HEK293 (cell line): ENCODE data around the gene GALNT1.

ENCODE experiments used
- CTCF ChIA-PET: fragments of 350-600 bp; formaldehyde crosslinking; extraction: SDS; loops from one replicate; lab custom pipeline; 2021; ENCODE audit warnings: antibody characterized with exemption; lab: Yijun Ruan, JAX
- POLR2A ChIA-PET: fragments of 300-600 bp; formaldehyde crosslinking; extraction: SDS; loops from one replicate; lab custom pipeline; 2020; ENCODE audit warnings: antibody characterized with exemption, inconsistent platforms; lab: Yijun Ruan, JAX
- H3K27ac ChIP-seq: fragments of 200-500 bp; sonication (Bioruptor generic); 2 replicates; pipeline ENCODE4 v1.5.1; 2014; ENCODE audit warnings: low read depth, low read length, control low read depth, inconsistent platforms; ENCODE audit errors: extremely low read depth
- H3K36me3 ChIP-seq, 2 experiments: fragments of 200-500 bp in 1 of 2; sonication (Bioruptor generic) in 1 of 2; 1 replicate in 1 of 2; 2 replicates in 1 of 2; pipeline ENCODE4 v1.5.1; 2014 to 2017; ENCODE audit warnings: inconsistent platforms in 2 of 2, low read length in 2 of 2; ENCODE audit not compliant: control insufficient read depth in 2 of 2, insufficient read depth in 1 of 2
- H3K4me1 ChIP-seq: fragments of 200-500 bp; sonication (Bioruptor generic); 2 replicates; pipeline ENCODE4 v1.5.1; 2014; ENCODE audit warnings: mild to moderate bottlenecking, low read length, inconsistent platforms; ENCODE audit not compliant: control insufficient read depth, insufficient read depth
- H3K4me3 ChIP-seq: 2 replicates; pipeline ENCODE4 v1.5.1; 2011; ENCODE audit warnings: low read depth, mild to moderate bottlenecking, control low read depth, low read length, moderate library complexity
- H3K9me3 ChIP-seq: fragments of 200-500 bp; sonication (Bioruptor generic); 2 replicates; pipeline ENCODE4 v1.5.1; 2014; ENCODE audit warnings: low read depth, low read length, inconsistent platforms; ENCODE audit not compliant: control insufficient read depth, insufficient read depth
- GLI4 ChIP-seq: fragments of 450-650 bp; formaldehyde crosslinking; IDR thresholded peaks from 2 replicates; pipeline ENCODE4 v1.5.1; 2016; ENCODE audit warnings: missing biosample characterization, missing genetic modification characterization
- HOXA7 ChIP-seq: sonication (generic); formaldehyde crosslinking; IDR thresholded peaks from 2 replicates; pipeline ENCODE4 v1.8.1; 2022; ENCODE audit warnings: missing genetic modification reagents, borderline replicate concordance
- KLF8 ChIP-seq: fragments of 450-650 bp; formaldehyde crosslinking; IDR thresholded peaks from 2 replicates; pipeline ENCODE4 v1.5.1; 2016; ENCODE audit warnings: missing biosample characterization, missing genetic modification characterization
- SALL2 ChIP-seq: fragments of 450-650 bp; formaldehyde crosslinking; IDR thresholded peaks from 2 replicates; pipeline ENCODE4 v1.5.0; 2017; ENCODE audit warnings: missing biosample characterization, mild to moderate bottlenecking, missing genetic modification characterization, borderline replicate concordance
- SCRT1 ChIP-seq: fragments of 450-650 bp; formaldehyde crosslinking; IDR thresholded peaks from 2 replicates; pipeline ENCODE4 v1.5.1; 2016; ENCODE audit warnings: missing biosample characterization, missing genetic modification characterization, borderline replicate concordance
- SCRT2 ChIP-seq: fragments of 450-650 bp; formaldehyde crosslinking; IDR thresholded peaks from 2 replicates; pipeline ENCODE4 v1.5.1; 2016; ENCODE audit warnings: missing biosample characterization, missing genetic modification characterization
- ZBTB48 ChIP-seq: fragments of 450-650 bp; formaldehyde crosslinking; IDR thresholded peaks from 2 replicates; pipeline ENCODE4 v1.5.1; 2016; ENCODE audit warnings: missing biosample characterization, missing genetic modification characterization
- ZNF112 ChIP-seq: fragments of 450-650 bp; formaldehyde crosslinking; IDR thresholded peaks from 2 replicates; pipeline ENCODE4 v1.5.0; 2017; ENCODE audit warnings: missing biosample characterization, missing genetic modification characterization
- ZNF114 ChIP-seq: fragments of 450-650 bp; formaldehyde crosslinking; IDR thresholded peaks from 2 replicates; pipeline ENCODE4 v1.5.0; 2017; ENCODE audit warnings: missing biosample characterization, missing genetic modification characterization
- ZNF184 ChIP-seq: fragments of 450-650 bp; IDR thresholded peaks from 2 replicates; pipeline ENCODE4 v1.5.1; 2018; ENCODE audit warnings: missing biosample characterization, mild to moderate bottlenecking, missing genetic modification characterization
- ZNF274 ChIP-seq, 2 experiments: fragments of 200-500 bp in 1 of 2; fragments of 450-650 bp in 1 of 2; sonication (Bioruptor generic) in 1 of 2; formaldehyde crosslinking in 1 of 2; IDR thresholded peaks; 2 replicates each; pipeline versions ENCODE4 v1.5.1 to v1.6.1; 2014 to 2016; ENCODE audit warnings: borderline replicate concordance in 1 of 2, inconsistent platforms in 1 of 2, low read length in 1 of 2, missing biosample characterization in 1 of 2, missing genetic modification characterization in 1 of 2
- ZNF292 ChIP-seq: fragments of 450-650 bp; formaldehyde crosslinking; IDR thresholded peaks from 2 replicates; pipeline ENCODE4 v1.5.1; 2016; ENCODE audit warnings: low read depth, missing biosample characterization, missing genetic modification characterization, borderline replicate concordance
- ZNF473 ChIP-seq: fragments of 450-650 bp; formaldehyde crosslinking; IDR thresholded peaks from 2 replicates; pipeline ENCODE4 v1.5.1; 2017; ENCODE audit warnings: missing biosample characterization, missing genetic modification characterization
- ZNF623 ChIP-seq: fragments of 450-650 bp; formaldehyde crosslinking; IDR thresholded peaks from 2 replicates; pipeline ENCODE4 v1.5.1; 2016; ENCODE audit warnings: missing biosample characterization, missing genetic modification characterization
- ZNF792 ChIP-seq: fragments of 450-650 bp; formaldehyde crosslinking; IDR thresholded peaks from 2 replicates; pipeline ENCODE4 v1.5.1; 2016; ENCODE audit warnings: missing biosample characterization, missing genetic modification characterization
- TF ChIP-seq, protein P1 (sequence below): fragments of 450-650 bp; formaldehyde crosslinking; conservative IDR thresholded peaks from 2 replicates; pipeline ENCODE4 v1.5.1; 2016; ENCODE audit warnings: low read depth, missing biosample characterization, missing genetic modification characterization
- TF ChIP-seq, protein P2 (sequence below): fragments of 450-650 bp; formaldehyde crosslinking; IDR thresholded peaks from 2 replicates; pipeline ENCODE4 v1.5.1; 2016; ENCODE audit warnings: missing biosample characterization, missing genetic modification characterization, borderline replicate concordance
- TF ChIP-seq, protein P3 (sequence below): fragments of 450-650 bp; formaldehyde crosslinking; IDR thresholded peaks from 2 replicates; pipeline ENCODE4 v1.5.1; 2016; ENCODE audit warnings: missing biosample characterization, missing genetic modification characterization

GALNT1 gene

DNA sequence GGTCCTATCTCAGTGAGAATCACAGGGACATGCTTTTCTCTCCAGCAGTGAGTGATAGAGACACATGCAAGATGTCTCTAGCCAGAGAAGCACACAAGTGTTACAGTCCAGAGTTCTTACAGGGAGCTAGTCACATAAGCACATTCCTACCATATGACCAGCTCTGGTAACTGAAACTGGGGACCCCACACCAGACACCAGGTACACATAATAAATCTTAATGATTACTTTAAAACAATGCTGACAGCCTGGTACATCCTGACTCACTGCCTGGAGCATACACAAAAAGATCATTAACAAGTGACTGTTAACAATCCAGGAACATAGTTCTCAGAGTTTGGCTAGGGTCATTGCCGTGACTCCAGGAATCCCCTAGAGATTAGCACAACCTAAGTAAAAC lies 53.6 kb downstream of the GALNT1 start:
- Histone ChIP-seq H3K36me3 (no peaks in the 10 kb centered on the region), H3K9me3 (no peaks in the 10 kb centered on the region), H3K4me1 (no peaks in the 10 kb centered on the region), H3K27ac (no peak overlapping the region), H3K4me3 (no peak overlapping the region)
- no peak for TF ChIP-seq GLI4 (tag by site-specific recombination)
- no peak for TF ChIP-seq HOXA7
- no peak for TF ChIP-seq SCRT1 (tag by site-specific recombination)
- TF ChIP-seq ZNF274 (IDR thresholded peaks at IDR 0.05; ENCODE audit: low read length): no peak
- no peak for TF ChIP-seq ZNF274 (tag by site-specific recombination; IDR thresholded peaks at IDR 0.05; ENCODE audit: borderline replicate concordance)
- TF ChIP-seq, protein P1, sequence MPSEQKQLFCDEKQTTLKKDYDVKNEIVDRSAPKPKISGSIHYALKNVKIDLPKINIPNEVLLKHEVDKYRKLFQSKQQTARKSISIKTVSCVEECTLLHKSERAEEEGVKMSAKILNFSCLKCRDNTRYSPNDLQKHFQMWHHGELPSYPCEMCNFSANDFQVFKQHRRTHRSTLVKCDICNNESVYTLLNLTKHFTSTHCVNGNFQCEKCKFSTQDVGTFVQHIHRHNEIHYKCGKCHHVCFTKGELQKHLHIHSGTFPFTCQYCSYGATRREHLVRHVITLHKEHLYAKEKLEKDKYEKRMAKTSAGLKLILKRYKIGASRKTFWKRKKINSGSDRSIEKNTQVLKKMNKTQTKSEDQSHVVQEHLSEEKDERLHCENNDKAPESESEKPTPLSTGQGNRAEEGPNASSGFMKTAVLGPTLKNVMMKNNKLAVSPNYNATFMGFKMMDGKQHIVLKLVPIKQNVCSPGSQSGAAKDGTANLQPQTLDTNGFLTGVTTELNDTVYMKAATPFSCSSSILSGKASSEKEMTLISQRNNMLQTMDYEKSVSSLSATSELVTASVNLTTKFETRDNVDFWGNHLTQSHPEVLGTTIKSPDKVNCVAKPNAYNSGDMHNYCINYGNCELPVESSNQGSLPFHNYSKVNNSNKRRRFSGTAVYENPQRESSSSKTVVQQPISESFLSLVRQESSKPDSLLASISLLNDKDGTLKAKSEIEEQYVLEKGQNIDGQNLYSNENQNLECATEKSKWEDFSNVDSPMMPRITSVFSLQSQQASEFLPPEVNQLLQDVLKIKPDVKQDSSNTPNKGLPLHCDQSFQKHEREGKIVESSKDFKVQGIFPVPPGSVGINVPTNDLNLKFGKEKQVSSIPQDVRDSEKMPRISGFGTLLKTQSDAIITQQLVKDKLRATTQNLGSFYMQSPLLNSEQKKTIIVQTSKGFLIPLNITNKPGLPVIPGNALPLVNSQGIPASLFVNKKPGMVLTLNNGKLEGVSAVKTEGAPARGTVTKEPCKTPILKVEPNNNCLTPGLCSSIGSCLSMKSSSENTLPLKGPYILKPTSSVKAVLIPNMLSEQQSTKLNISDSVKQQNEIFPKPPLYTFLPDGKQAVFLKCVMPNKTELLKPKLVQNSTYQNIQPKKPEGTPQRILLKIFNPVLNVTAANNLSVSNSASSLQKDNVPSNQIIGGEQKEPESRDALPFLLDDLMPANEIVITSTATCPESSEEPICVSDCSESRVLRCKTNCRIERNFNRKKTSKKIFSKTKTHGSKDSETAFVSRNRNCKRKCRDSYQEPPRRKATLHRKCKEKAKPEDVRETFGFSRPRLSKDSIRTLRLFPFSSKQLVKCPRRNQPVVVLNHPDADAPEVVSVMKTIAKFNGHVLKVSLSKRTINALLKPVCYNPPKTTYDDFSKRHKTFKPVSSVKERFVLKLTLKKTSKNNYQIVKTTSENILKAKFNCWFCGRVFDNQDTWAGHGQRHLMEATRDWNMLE (tag by site-specific recombination): no peak
- TF ChIP-seq, protein P2, sequence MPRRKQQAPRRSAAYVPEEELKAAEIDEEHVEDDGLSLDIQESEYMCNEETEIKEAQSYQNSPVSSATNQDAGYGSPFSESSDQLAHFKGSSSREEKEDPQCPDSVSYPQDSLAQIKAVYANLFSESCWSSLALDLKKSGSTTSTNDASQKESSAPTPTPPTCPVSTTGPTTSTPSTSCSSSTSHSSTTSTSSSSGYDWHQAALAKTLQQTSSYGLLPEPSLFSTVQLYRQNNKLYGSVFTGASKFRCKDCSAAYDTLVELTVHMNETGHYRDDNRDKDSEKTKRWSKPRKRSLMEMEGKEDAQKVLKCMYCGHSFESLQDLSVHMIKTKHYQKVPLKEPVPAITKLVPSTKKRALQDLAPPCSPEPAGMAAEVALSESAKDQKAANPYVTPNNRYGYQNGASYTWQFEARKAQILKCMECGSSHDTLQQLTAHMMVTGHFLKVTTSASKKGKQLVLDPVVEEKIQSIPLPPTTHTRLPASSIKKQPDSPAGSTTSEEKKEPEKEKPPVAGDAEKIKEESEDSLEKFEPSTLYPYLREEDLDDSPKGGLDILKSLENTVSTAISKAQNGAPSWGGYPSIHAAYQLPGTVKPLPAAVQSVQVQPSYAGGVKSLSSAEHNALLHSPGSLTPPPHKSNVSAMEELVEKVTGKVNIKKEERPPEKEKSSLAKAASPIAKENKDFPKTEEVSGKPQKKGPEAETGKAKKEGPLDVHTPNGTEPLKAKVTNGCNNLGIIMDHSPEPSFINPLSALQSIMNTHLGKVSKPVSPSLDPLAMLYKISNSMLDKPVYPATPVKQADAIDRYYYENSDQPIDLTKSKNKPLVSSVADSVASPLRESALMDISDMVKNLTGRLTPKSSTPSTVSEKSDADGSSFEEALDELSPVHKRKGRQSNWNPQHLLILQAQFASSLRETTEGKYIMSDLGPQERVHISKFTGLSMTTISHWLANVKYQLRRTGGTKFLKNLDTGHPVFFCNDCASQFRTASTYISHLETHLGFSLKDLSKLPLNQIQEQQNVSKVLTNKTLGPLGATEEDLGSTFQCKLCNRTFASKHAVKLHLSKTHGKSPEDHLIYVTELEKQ (tag by site-specific recombination): no peak
- TF ChIP-seq ZNF792: no peak
- no peak for TF ChIP-seq ZNF623
- no peak for TF ChIP-seq ZNF114
- TF ChIP-seq, protein P3, sequence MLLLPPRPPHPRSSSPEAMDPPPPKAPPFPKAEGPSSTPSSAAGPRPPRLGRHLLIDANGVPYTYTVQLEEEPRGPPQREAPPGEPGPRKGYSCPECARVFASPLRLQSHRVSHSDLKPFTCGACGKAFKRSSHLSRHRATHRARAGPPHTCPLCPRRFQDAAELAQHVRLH (tag by site-specific recombination): no peak
- TF ChIP-seq ZNF112 (tag by site-specific recombination): no peak
- no peak for TF ChIP-seq ZNF292 (tag by site-specific recombination)
- TF ChIP-seq ZBTB48 (tag by site-specific recombination): no peak
- no peak for TF ChIP-seq SALL2 (tag by site-specific recombination)
- TF ChIP-seq ZNF184: no peak
- TF ChIP-seq ZNF473 (tag by site-specific recombination): no peak
- no peak for TF ChIP-seq KLF8 (tag by site-specific recombination)
- CTCF ChIA-PET: no interaction called here
- POLR2A ChIA-PET: no interaction called here

DNA sequence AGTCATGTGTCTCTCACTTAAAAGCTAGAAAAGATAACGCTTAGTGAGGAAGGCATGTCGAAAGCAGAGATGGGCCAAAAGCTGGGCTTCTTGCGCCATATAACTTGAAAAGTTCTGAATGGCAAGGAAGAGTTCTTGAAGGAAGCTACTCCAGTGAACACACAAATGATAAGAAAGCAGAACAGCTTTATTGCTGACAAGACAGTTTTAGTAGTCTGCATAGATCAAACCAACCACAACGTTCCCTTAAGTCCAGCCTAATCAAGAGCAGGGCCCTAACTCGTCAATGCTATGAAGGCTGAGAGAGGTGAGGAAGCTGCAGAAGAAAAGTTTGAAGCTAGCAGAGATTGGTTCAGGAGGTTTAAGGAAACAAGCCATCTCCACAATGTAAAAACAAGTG lies 55.7 kb downstream of the GALNT1 start:
- Histone ChIP-seq H3K4me1 (no peaks in the 10 kb centered on the region), H3K9me3 (no peaks in the 10 kb centered on the region), H3K4me3 (no peak overlapping the region), H3K27ac (no peak overlapping the region), H3K36me3 (no peaks in the 10 kb centered on the region)
- TF ChIP-seq SCRT2 (tag by site-specific recombination): no peak
- ChIA-PET POLR2A (no interaction called here), CTCF (interaction anchor here (1.4 kb wide), 1 partner anchor 10 kb away, joined by 3 read pairs; no protein-coding TSS in a partner anchor)
